Gastroesophageal sphincter (tissue), 3 donors: ENCODE data around the gene GPR153.

Source experiments
- EP300 ChIP-seq: sonication (generic); formaldehyde crosslinking; IDR thresholded peaks from one replicate; pipeline ENCODE4 v1.6.1; 2017; ENCODE audit warnings: antibody characterized with exemption, mild to moderate bottlenecking
- TF ChIP-seq, protein P1 (sequence below), 4 experiments: fragments of 200-600 bp in 2 of 4; fragments of 450-650 bp in 2 of 4; sonication (generic) in 1 of 4; IDR thresholded peaks; one replicate each; pipeline ENCODE4 v1.5.1; 2017 to 2019; ENCODE audit warnings: antibody characterized with exemption in 4 of 4, mild to moderate bottlenecking in 2 of 4, moderate library complexity in 2 of 4

GRCh38 chr1:6248161-6248776, 12.6 kb downstream of the GPR153 start:
- TF ChIP-seq, protein P1, sequence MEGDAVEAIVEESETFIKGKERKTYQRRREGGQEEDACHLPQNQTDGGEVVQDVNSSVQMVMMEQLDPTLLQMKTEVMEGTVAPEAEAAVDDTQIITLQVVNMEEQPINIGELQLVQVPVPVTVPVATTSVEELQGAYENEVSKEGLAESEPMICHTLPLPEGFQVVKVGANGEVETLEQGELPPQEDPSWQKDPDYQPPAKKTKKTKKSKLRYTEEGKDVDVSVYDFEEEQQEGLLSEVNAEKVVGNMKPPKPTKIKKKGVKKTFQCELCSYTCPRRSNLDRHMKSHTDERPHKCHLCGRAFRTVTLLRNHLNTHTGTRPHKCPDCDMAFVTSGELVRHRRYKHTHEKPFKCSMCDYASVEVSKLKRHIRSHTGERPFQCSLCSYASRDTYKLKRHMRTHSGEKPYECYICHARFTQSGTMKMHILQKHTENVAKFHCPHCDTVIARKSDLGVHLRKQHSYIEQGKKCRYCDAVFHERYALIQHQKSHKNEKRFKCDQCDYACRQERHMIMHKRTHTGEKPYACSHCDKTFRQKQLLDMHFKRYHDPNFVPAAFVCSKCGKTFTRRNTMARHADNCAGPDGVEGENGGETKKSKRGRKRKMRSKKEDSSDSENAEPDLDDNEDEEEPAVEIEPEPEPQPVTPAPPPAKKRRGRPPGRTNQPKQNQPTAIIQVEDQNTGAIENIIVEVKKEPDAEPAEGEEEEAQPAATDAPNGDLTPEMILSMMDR (IDR thresholded peaks at IDR 0.05), result no peak
- TF ChIP-seq EP300, result no peak
